Measurements from ENCODE around the gene PPP1R9A. TPM values are rescaled to one million over a fixed set of nuclear protein-coding genes. Genes with fewer than 3 reads are reported as not detected.

PPP1R9A gene
- total RNA-seq, 1 donor: 0.45 TPM

- no peak for TF ChIP-seq CTCF (IDR thresholded peaks at IDR 0.05; ENCODE audit: insufficient read depth, low read length)
- no peak for DNase-seq (ENCODE audit: low read depth)
- H3K4me3 ChIP-seq (ENCODE audit: low read depth, low read length): no peak overlapping the region
Measured at GRCh38 chr7:95263785-95264362, 356.5 kb downstream of the PPP1R9A start.

- peak; percentile 1 for DNase-seq (ENCODE audit: low read depth)
- no peak overlapping the region for H3K4me3 ChIP-seq (ENCODE audit: low read depth, low read length)
- TF ChIP-seq CTCF (IDR thresholded peaks at IDR 0.05; ENCODE audit: insufficient read depth, low read length): no peak
Measured at GRCh38 chr7:95264363-95264891, 357.0 kb downstream of the PPP1R9A start.

GRCh38 chr7:95265634-95266033 is 358.2 kb downstream of the PPP1R9A start:
- no peak for TF ChIP-seq CTCF (IDR thresholded peaks at IDR 0.05; ENCODE audit: insufficient read depth, low read length)
- no peak for DNase-seq (ENCODE audit: low read depth)
- no peak overlapping the region for H3K4me3 ChIP-seq (ENCODE audit: low read depth, low read length)

- no peak overlapping the region for H3K4me3 ChIP-seq (ENCODE audit: low read depth, low read length)
- DNase-seq (ENCODE audit: low read depth): no peak
- no peak for TF ChIP-seq CTCF (IDR thresholded peaks at IDR 0.05; ENCODE audit: insufficient read depth, low read length)
Measured at GRCh38 chr7:95267754-95268153, 360.4 kb downstream of the PPP1R9A start.

- no peak for DNase-seq (ENCODE audit: low read depth)
- no peak overlapping the region for H3K4me3 ChIP-seq (ENCODE audit: low read depth, low read length)
- no peak for TF ChIP-seq CTCF (IDR thresholded peaks at IDR 0.05; ENCODE audit: insufficient read depth, low read length)
Measured at GRCh38 chr7:95269640-95270039, 362.2 kb downstream of the PPP1R9A start.

- no peak for TF ChIP-seq CTCF (IDR thresholded peaks at IDR 0.05; ENCODE audit: insufficient read depth, low read length)
- DNase-seq (ENCODE audit: low read depth): no peak
Measured at GRCh38 chr7:95276114-95276513, 368.7 kb downstream of the PPP1R9A start.

GRCh38 chr7:95279417-95279816 is 372.0 kb downstream of the PPP1R9A start:
- H3K4me3 ChIP-seq (ENCODE audit: low read depth, low read length): no peak overlapping the region
- no peak for DNase-seq (ENCODE audit: low read depth)
- TF ChIP-seq CTCF (IDR thresholded peaks at IDR 0.05; ENCODE audit: insufficient read depth, low read length): no peak

More at GRCh38 chr7:95276114-95276513, 368.7 kb downstream of the PPP1R9A start:
- no peak overlapping the region for H3K4me3 ChIP-seq (ENCODE audit: low read depth, low read length)

Data from fibroblast of the aortic adventitia (primary cell).